MM.1S (cell line): ENCODE data around the gene SRGAP3.

ENCODE experiments used
- CTCF ChIP-seq: fragments of 300-600 bp; sonication (generic); IDR thresholded peaks from 2 replicates; pipeline ENCODE4 v1.5.1; 2016; ENCODE audit warnings: antibody characterized with exemption, low read length, mixed read lengths
- EZH2 ChIP-seq: fragments of 300-600 bp; sonication (generic); optimal IDR thresholded peaks from 2 replicates; pipeline ENCODE3; 2017; ENCODE audit warnings: low read depth, mild to moderate bottlenecking, antibody characterized with exemption, low read length, mixed read lengths
- EZH2phosphoT487 ChIP-seq: fragments of 300-600 bp; sonication (generic); IDR thresholded peaks from 2 replicates; pipeline ENCODE4 v1.6.1; 2018; ENCODE audit warnings: antibody characterized with exemption, low read length

- TF ChIP-seq EZH2 (no peak), CTCF (no peak), EZH2phosphoT487 (no peak)
Observed at GRCh38 chr3:9135526-9135925, 113.9 kb downstream of the SRGAP3 start.
